Hepatic stellate cell (primary cell): ENCODE data around the gene MTCH2.
A peak's percentile ranks its signal among the peaks of the same experiment; 100 is the strongest.
"Not testable (repeated sequence)": the region's sequence is repeated elsewhere in the genome, so short reads cannot be mapped to it uniquely, and the experiment has no call there.

Experiments
- DNase-seq: peaks from one replicate; pipeline ENCODE4 v3.0.0; 2011; ENCODE audit warnings: low spot score

MTCH2 gene

DNA sequence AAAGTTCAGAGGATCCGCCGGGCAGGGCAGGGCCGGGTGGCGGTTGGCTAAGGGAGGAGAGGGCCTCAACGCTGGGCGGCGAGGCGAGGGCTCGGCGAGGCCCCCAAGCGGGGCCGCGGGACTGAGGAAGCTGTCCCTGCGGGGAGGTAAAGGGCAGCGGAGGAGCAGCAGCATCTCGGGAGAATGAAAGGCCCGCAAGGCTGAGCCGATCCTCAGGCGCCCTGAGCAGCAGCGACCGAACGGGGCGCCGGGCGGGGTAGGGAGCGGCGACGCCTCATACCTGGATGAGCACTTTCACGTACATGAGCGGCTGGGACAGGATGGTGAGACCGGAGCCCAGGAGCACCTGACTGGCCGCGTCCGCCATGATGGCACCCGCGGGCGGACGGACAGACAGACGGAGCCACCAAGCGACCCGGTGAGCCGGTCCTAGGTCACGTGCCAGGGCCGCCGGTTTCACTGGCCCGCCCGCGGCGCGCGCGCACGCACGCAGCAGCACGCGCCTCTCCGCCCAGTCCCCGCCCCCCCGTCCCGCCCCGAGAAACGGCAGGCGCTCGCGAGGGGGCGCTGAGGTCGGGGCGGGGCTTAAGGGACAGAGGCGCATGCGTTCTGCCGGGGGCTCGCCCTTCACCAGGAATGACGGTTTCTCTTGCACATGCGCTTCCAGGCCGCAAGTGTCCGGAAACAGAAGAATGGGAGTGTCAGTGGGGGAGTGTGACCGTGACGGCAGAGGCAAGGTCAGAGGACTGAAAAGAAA is at the start of gene MTCH2:
Gene MTCH2 (minus strand): TSS at position 461 of the 757 bp plus-strand sequence. CDS start 94 bp downstream, at position 367.
- peak; percentile 98 for DNase-seq

- no peak for DNase-seq
These were observed 49.6 kb upstream of the MTCH2 start for GRCh38 chr11:47691979-47692378.

- no peak for DNase-seq
These were observed 47.1 kb upstream of the MTCH2 start for GRCh38 chr11:47689480-47689879.

DNA sequence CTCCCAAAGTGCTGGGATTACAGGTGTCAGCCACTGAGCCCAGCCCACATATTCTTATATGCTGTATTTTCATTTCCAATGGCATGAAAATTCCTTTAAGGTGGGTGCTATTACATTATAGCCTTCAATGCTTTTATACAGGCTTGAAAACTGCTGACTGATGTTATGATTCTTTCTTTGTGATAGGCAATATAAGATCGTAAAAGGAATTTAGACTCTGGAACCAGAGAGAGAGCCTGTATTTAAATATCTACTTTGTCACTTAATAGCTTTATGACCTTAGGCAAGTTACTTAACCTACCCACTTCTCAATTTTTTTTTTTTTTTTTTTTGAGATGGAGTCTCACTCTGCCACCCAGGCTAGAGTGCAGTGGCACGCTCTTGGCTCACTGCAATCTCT is 46.6 kb upstream of the MTCH2 start:
- DNase-seq: no peak

DNA sequence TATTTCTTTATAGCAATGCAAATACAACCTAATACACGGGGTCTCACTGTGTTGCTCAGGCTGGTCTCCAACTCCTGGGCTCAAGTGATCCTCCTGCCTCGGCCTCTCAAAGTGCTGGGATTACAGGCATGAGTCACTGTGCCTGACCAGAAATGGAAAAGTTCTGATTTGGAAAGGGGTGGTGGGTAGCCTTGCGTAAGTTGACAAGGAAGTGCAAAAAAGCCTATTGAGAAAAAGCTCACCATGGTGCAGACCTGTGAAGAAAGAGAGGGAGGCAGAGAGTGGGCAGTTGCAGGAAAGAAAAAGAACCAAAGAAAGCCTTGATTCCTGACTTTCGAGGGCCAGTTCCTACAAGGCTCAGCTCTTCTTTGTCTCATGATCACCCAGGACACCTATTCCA is 45.8 kb upstream of the MTCH2 start:
- no peak for DNase-seq

DNA sequence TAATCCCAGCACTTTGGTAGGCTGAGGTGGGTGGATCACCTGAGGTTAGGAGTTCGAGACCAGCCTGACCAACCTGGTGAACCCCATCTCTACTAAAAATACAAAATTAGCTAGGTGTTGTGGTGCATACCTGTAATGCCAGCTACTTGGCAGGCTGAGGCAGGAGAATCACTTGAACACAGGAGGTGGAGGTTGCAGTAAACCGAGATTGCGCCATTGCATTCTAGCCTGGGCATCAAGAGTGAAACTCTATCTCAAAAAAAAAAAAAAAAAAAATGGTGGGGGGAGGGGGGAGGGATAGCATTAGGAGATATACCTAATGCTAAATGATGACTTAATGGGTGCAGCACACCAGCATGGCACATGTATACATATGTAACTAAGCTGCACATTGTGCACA is 44.3 kb upstream of the MTCH2 start:
- DNase-seq: not testable (repeated sequence)

- DNase-seq: no peak
These were observed 43.8 kb upstream of the MTCH2 start for GRCh38 chr11:47686151-47686550.

DNA sequence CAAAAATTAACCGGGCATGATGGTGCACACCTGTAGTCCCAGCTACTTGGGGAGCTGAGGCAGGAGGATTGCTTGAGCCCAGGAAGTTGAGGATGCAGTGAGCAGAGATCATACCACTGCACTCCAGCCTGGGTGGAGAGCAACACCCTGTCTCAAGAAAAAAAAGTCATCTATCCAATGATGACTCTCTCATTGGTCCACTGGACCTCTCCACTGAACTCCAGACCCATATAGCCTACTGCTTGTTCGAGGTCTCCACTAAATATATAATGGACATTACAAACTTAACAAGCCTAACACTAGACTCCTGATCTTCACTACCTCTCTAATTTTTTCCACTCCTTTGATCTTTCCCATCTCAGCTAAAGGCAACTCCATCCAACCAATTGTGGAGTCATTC is 33.5 kb upstream of the MTCH2 start:
- no peak for DNase-seq

- DNase-seq: no peak
These were observed 29.9 kb upstream of the MTCH2 start for GRCh38 chr11:47672283-47672730.

- DNase-seq: no peak
These were observed 27.5 kb upstream of the MTCH2 start for GRCh38 chr11:47669856-47670255.

GRCh38 chr11:47668665-47669064 is 26.3 kb upstream of the MTCH2 start:
- no peak for DNase-seq

DNA sequence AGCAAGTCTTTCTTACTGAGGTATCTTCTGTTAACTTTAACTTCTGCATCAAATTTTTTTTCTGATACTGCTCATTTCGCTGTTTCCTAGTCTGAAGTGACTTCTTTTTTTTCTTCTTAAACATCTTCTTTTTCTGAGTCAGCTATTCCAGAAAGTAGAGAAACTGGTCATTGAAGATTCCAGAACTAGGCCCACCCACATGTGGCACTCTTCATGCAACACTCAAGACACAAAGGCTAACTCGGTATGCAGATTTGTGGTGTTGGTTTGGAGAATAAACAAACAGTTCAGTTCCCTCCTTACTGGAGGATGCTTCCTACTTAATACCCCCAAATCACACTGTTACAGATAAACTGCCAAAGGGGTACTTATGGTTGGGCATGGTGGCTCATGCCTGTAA is 25.2 kb upstream of the MTCH2 start:
- DNase-seq: no peak

DNA sequence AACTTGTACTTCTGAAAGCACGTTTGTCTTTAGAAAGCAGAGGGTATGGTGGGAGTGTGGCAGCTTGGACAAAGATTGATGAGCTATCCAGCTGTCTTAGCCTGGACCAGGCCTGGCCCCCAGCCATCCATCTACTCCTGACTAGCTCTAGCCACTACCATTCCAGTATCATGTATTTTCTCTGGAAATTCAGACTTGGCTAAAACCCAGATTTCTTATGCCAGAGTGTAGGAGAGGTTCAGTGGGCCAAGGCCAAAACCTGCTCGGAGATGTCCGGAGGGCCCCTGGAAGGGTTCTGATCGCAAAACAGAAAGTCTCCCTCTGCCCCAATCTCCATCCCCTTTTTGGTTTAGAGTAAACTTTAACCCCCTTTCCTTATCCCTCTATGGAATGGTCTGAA is 24.8 kb upstream of the MTCH2 start:
- DNase-seq: no peak

DNA sequence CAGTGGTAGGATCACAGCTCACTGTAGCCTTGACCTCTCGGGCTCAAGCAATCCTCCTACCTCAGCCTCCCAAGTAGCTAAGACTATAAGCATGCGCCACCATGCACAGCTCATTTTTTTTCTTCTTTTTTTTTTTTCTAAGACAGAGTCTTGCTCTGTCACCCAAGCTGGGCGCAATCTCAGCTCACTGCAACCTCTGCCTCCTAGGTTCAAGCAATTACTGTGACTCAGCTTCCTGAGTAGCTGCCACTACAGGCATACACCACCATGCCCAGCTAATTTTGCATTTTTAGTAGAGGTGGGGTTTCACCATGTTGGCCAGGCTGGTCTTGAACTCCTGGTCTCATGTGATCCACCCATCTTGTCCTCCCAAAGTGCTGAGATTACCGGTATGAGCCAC is 22.6 kb upstream of the MTCH2 start:
- DNase-seq: not testable (repeated sequence)

- no peak for DNase-seq
These were observed 18.9 kb upstream of the MTCH2 start for GRCh38 chr11:47661245-47661644.

GRCh38 chr11:47659276-47659675 is 16.9 kb upstream of the MTCH2 start:
- DNase-seq: no peak

- no peak for DNase-seq
These were observed 14.0 kb upstream of the MTCH2 start for GRCh38 chr11:47656260-47656885.

DNA sequence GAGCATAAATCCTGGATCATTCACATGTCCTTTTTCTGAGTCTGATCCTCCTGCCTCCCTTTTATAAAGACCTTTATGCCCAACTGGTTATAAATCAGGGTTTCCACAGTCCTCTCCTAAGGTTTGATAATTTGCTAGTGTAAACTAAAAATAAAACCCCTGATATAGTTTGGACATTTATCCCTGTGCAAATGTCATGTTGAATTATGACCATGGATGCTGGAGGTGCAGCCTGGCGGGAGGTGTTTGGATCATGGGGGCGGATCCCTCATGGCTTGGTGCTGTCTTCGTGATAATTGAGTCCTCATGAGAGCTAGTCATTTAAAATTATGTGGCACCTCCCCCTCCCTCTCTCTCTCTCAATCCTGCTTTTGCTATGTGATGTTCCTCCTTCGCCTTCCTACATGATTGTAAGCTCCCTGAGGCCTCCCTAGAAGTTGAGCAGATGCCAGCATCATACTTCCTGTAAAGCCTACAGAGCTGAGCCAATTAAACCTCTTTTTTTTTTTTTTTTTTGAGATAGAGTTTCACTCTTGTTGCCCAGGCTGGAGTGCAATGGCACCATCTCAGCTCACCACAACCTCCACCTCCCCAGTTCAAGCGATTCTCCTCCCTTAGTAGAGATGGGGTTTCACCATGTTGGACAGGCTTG is 9.6 kb upstream of the MTCH2 start:
- DNase-seq: no peak

- no peak for DNase-seq
These were observed 6.9 kb upstream of the MTCH2 start for GRCh38 chr11:47649276-47649675.

DNA sequence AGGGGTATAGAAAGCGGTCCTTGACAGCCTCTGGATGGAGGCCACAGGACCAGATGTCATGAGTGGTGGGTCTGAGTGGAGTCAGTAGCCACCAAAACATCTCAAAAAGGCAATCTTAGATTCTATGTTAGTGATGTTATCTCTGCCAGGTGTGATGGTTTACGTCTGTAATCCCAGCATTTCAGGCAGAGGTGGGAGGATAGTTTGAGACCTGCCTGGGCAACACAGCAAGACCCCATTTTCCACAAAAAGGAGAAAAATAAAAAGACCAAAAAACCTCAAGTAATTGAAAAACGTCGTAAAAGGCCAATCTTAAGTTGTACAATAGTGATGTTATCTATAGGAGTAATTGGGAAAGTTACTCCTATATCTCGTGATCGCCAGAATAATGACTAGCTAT is 3.7 kb upstream of the MTCH2 start:
- no peak for DNase-seq

GRCh38 chr11:47645500-47645899 is 3.1 kb upstream of the MTCH2 start:
- no peak for DNase-seq

DNA sequence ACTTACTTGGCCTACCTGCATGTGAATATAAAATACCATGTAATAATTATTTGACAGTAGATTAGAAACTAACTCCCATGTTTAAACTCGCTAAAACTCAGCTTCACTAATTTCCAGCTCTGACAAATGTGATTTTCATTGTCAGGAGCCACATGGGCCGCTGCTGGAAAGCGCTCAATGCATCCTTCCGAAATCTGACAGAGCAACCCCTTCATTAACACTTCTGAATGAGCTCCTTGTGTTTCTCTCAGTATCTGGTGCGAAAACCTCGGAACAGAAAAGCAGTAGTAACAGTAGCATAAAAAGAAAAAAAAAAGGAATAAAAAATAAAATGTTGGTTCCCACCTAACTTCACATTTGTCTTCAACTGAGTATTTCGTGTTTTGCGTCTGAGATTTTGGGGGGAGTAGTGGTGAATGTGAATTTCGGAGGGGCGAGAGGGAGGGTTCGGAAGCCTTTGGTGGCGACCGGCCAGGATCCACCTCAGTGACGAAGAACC is 710 bp downstream of the MTCH2 start:
- DNase-seq: no peak

DNA sequence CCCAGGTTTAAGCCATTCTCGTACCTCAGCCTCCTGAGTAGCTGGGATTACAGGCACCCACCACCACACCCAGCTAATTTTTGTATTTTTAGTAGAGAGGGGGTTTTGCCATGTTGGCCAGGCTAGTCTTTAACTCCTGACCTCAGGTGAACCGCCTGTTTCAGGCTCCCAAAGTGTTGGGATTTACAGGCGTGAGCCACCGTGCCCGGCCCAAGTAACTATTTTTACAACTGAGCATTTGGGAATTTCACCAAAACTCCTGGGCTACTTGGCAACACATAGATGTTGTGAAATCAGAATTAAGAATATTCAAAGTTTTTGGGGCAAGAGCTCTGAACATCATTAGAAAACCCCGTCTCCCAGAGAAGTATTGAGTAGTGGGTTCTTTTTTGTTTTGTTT is 1.9 kb downstream of the MTCH2 start:
- DNase-seq: not testable (repeated sequence)
